ENCODE results near the gene CELSR1. TPM values are rescaled to one million over a fixed set of nuclear protein-coding genes. Genes with fewer than 3 reads are reported as not detected.

The CELSR1 gene
- total RNA-seq, 1 experiment from 2014 or later = 22.6 TPM

DNA sequence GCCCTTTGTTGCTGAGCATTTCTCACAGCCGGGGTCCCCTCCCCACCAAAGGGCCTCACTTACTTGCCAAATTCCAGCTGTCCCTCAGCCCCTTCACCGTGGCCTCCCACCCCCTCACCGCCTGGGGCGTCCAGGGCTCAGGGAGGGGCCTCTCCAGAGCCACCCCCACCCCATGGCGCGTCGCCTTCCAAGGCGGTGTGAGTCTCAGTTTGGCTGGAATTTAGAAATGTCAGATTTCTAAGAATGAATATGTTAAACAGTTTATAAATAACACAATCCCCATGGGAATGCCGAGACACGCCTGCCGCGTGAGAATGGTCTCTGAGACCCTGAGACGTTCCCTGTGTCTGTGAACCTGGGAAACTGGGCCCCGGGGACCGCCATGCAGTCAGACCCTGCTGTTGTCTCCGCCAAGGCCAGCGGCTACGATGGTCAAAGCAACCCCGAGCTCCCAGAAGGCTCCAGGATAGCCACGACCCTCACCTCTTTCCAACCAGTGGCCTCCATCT, 28.9 kb downstream of the CELSR1 start:
- Histone ChIP-seq H4K8ac (replicated peaks; ENCODE audit: insufficient read length, low read depth, low read length) (no peak overlapping the region), H3K79me2 (ENCODE audit: insufficient read depth, low read length) (no peaks in the 10 kb centered on the region), H2BK120ac (ENCODE audit: low read depth, low read length, poor library complexity, severe bottlenecking) (no peak overlapping the region), H3K27me3 (ENCODE audit: insufficient read depth, low read length) (no peaks in the 10 kb centered on the region), H3K18ac (ENCODE audit: insufficient read length, low read depth, low read length) (peak overlapping the region; percentile 36), H4K91ac (ENCODE audit: insufficient read length, low read depth, low read length) (no peak overlapping the region), H2BK5ac (ENCODE audit: insufficient read length, low read length) (no peak overlapping the region), H3T11ph (ENCODE audit: low read length) (no peak overlapping the region), H3K14ac (ENCODE audit: insufficient read depth, low read length) (peak overlapping the region; percentile 11), H2BK12ac (ENCODE audit: insufficient read length, low read depth, low read length) (no peak overlapping the region), H3K9ac (ENCODE audit: extremely low read depth, insufficient read length, low read length) (no peak overlapping the region), H3K23me2 (ENCODE audit: insufficient read length, low read depth, low read length, poor library complexity, severe bottlenecking) (no peaks in the 10 kb centered on the region), H2AK5ac (ENCODE audit: insufficient read length, low read length) (no peak overlapping the region), H3K27ac (ENCODE audit: insufficient read length, low read depth, low read length) (no peak overlapping the region), H2BK20ac (ENCODE audit: low read depth, low read length, poor library complexity, severe bottlenecking) (no peak overlapping the region), H2BK15ac (ENCODE audit: low read depth, low read length) (no peak overlapping the region), H3K23ac (ENCODE audit: insufficient read length, low read depth, low read length) (no peak overlapping the region), H3K79me1 (ENCODE audit: insufficient read depth, low read depth, low read length, poor library complexity, severe bottlenecking) (no peaks in the 10 kb centered on the region), H3K4me2 (ENCODE audit: insufficient read depth, insufficient read length, low read length) (no peak overlapping the region), H3K4me1 (ENCODE audit: insufficient read depth, low read length) (no peaks in the 10 kb centered on the region; the same call in 1 of the 2 replicates), H3K4ac (ENCODE audit: low read depth, low read length) (no peak overlapping the region), H2AFZ (ENCODE audit: low read length) (no peak overlapping the region), H4K20me1 (ENCODE audit: control insufficient read depth, insufficient read depth, insufficient read length) (no peaks in the 10 kb centered on the region), H3K9me3 (ENCODE audit: control insufficient read depth, low read depth, low read length) (no peaks in the 10 kb centered on the region), H4K5ac (ENCODE audit: insufficient read length, low read depth, low read length) (no peak overlapping the region), H3K56ac (ENCODE audit: insufficient read length, low read depth, low read length) (no peak overlapping the region)
- DNase-seq = no peak
- Mint-ChIP-seq H3K27me3 (ENCODE audit: low read depth) (no peaks in the 10 kb centered on the region), H3K27ac (peak overlapping the region in 1 of 3 experiments; percentile 76; a peak in 2 of 7 replicates), H3K36me3 (ENCODE audit: insufficient read depth in 1 of 3, low read depth in 3 of 3) (no peaks in the 10 kb centered on the region), H3K9me3 (no peaks in the 10 kb centered on the region), H3K4me3 (no peak overlapping the region), H3K4me1 (peaks cover 28 to 49% of the 10 kb centered on the region in 2 experiments)
- TF ChIP-seq, protein P1, sequence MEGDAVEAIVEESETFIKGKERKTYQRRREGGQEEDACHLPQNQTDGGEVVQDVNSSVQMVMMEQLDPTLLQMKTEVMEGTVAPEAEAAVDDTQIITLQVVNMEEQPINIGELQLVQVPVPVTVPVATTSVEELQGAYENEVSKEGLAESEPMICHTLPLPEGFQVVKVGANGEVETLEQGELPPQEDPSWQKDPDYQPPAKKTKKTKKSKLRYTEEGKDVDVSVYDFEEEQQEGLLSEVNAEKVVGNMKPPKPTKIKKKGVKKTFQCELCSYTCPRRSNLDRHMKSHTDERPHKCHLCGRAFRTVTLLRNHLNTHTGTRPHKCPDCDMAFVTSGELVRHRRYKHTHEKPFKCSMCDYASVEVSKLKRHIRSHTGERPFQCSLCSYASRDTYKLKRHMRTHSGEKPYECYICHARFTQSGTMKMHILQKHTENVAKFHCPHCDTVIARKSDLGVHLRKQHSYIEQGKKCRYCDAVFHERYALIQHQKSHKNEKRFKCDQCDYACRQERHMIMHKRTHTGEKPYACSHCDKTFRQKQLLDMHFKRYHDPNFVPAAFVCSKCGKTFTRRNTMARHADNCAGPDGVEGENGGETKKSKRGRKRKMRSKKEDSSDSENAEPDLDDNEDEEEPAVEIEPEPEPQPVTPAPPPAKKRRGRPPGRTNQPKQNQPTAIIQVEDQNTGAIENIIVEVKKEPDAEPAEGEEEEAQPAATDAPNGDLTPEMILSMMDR (conservative IDR thresholded peaks at IDR 0.05) = no peak
- no CpG with 5 or more reads among the region's 20 CpGs for WGBS (ENCODE audit: extremely low coverage, insufficient read length, low lambda C conversion rate)

Measured in H9 (cell line).